ENCODE measurements around the gene COPZ1. TPM values are rescaled to one million over a fixed set of nuclear protein-coding genes. Genes with fewer than 3 reads are reported as not detected.

Gene COPZ1
- total and polyA plus RNA-seq, 8 donors: 14.6 to 133 (median 82.4) TPM

DNA sequence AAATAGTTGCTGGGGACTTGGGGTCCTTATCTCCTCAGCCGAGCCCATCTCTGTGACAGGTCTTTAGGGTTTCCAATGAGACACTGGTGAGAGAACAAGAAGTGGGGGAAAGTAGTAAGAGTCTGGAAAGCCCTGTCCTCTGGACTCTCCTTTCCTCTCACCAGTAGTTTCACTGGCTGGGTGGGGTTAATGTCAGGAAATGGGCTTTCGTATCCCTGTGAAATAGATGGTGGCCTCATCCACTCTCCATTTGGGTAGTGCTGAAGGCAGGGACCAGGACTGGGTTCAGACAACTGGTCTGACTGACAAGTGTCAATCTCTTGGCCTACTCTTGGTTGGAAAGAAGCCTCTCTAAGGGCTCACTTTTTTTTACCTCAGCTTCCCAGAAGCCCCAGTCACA lies 52.1 kb downstream of the COPZ1 start:
- intact Hi-C loops (cut with DNase I; ENCODE audit: low total_unique reads): no loop called here
- no peak for DNase-seq
- Histone ChIP-seq H3K4me3 (no peak overlapping the region), H3K4me1 (peaks cover 7 to 70% (median 38%) of the 10 kb centered on the region in 4 donors), H3K9me3 (no peaks in the 10 kb centered on the region), H3K36me3 (peaks cover 0 to 7% (median 0%) of the 10 kb centered on the region in 4 donors), H3K27me3 (no peaks in the 10 kb centered on the region), H3K27ac (peak overlapping the region in 3 of 5 donors; percentile 19 to 61 (median 60))
- TF ChIP-seq, protein P1, sequence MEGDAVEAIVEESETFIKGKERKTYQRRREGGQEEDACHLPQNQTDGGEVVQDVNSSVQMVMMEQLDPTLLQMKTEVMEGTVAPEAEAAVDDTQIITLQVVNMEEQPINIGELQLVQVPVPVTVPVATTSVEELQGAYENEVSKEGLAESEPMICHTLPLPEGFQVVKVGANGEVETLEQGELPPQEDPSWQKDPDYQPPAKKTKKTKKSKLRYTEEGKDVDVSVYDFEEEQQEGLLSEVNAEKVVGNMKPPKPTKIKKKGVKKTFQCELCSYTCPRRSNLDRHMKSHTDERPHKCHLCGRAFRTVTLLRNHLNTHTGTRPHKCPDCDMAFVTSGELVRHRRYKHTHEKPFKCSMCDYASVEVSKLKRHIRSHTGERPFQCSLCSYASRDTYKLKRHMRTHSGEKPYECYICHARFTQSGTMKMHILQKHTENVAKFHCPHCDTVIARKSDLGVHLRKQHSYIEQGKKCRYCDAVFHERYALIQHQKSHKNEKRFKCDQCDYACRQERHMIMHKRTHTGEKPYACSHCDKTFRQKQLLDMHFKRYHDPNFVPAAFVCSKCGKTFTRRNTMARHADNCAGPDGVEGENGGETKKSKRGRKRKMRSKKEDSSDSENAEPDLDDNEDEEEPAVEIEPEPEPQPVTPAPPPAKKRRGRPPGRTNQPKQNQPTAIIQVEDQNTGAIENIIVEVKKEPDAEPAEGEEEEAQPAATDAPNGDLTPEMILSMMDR (IDR thresholded peaks at IDR 0.05): no peak
- no peak for TF ChIP-seq POLR2A (IDR thresholded peaks at IDR 0.05)
- TF ChIP-seq EP300 (IDR thresholded peaks at IDR 0.05): no peak
- no peak for TF ChIP-seq POLR2AphosphoS5 (IDR thresholded peaks at IDR 0.05)
- WGBS, 5 donors: 83 to 93% (median 87%) methylated on average over 2 of the region's 2 CpGs

DNA sequence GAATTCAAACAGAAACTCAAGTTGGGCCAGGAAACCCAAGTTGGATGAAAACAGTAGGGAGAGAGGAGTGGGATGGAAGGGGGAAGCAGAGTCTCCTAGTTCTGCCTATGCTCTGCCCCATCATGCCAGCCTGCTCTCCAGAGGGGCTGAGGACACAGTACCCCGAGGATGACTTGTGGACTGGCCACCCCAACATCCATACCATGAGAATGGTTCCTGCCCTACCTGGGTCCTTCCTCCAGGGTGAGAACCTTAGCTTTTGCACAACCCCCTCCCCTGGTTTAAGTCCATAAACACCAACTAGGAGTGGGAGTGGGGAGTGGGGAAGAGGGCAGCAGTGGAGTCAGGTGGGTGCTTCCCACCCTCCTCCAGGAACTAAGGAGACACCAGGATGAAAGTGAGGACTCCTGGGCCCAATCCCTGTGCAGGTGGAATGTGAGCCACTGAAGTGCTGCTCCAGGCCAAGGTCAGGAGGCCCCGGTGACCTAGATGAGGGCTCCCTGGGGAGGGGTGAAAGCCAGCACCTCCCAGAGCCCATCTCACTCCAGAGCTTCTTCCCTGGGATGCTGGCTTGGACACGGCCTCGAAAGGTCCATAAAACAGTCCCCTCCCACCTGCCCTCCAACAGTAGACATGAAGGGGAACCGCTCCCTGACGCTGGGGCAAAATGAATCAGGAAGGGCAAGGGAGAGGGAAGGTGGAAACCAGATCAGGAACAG lies 53.0 kb downstream of the COPZ1 start:
- H3K4me1 ChIP-seq: peaks cover 5 to 68% (median 34%) of the 10 kb centered on the region in 4 donors
- peak overlapping the region in 3 of 5 donors; percentile 32 to 82 (median 73) for H3K27ac ChIP-seq
- H3K4me3 ChIP-seq: peak overlapping the region in 3 of 4 donors; percentile 5 to 52 (median 48)
- no peaks in the 10 kb centered on the region for H3K9me3 ChIP-seq
- 70 to 90% (median 82%) methylated on average over 5 to 6 of the region's 6 CpGs for WGBS, 5 donors
- no peak for TF ChIP-seq EP300 (IDR thresholded peaks at IDR 0.05)
- TF ChIP-seq, protein P1 (IDR thresholded peaks at IDR 0.05): no peak
- TF ChIP-seq POLR2A (IDR thresholded peaks at IDR 0.05): no peak
- TF ChIP-seq POLR2AphosphoS5 (IDR thresholded peaks at IDR 0.05): no peak
- no peak for DNase-seq
- H3K27me3 ChIP-seq: no peaks in the 10 kb centered on the region
- intact Hi-C loops (cut with DNase I; ENCODE audit: low total_unique reads): no loop called here
- H3K36me3 ChIP-seq: peaks cover 0 to 7% (median 0%) of the 10 kb centered on the region in 4 donors

DNA sequence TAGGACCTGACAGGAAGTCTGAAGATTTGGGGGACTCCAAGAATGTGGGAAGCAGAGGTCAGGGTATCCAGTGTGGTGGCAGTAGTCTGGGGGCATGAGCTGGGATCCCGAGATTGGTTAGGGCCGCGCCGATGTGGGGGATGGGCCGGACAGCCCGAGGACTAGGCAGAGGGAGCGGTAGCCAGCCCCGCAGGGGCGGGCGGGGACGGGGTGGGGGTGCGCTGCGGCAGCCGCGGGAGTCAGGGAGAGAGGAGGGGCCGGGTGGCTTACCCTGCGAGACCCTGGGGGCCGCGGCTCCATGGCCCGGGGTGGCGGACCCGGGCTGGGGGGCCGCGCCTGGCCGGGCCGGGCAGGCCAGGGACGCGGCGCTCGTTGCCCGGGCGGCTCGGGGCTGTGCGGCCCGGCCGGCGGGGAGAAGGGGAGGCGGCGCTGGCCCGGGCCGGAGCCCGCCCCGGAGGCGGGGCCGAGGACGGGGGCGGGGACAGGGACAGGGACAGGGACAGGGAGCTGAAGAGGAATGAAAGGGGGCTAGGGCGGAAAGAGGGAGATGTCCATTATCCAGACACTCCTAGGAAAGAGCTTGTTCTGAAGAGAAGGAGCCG lies 54.0 kb downstream of the COPZ1 start:
- peak overlapping the region in 4 of 5 donors; percentile 65 to 82 (median 73) for H3K27ac ChIP-seq
- WGBS, 5 donors: 7 to 26% (median 8%) methylated on average over 11 to 48 of the region's 49 CpGs
- intact Hi-C loops (cut with DNase I; ENCODE audit: low total_unique reads): no loop called here
- H3K27me3 ChIP-seq: no peaks in the 10 kb centered on the region
- peak overlapping the region; percentile 46 to 52 (median 50) for H3K4me3 ChIP-seq
- peaks cover 5 to 62% (median 31%) of the 10 kb centered on the region in 4 donors for H3K4me1 ChIP-seq
- H3K9me3 ChIP-seq: no peaks in the 10 kb centered on the region
- DNase-seq: peak; percentile 70 to 85
- H3K36me3 ChIP-seq: peaks cover 0 to 4% (median 0%) of the 10 kb centered on the region in 4 donors
- TF ChIP-seq, protein P1 (IDR thresholded peaks at IDR 0.05): no peak
- TF ChIP-seq POLR2AphosphoS5 (IDR thresholded peaks at IDR 0.05) (no peak), EP300 (IDR thresholded peaks at IDR 0.05) (no peak), POLR2A (IDR thresholded peaks at IDR 0.05) (no peak)

DNA sequence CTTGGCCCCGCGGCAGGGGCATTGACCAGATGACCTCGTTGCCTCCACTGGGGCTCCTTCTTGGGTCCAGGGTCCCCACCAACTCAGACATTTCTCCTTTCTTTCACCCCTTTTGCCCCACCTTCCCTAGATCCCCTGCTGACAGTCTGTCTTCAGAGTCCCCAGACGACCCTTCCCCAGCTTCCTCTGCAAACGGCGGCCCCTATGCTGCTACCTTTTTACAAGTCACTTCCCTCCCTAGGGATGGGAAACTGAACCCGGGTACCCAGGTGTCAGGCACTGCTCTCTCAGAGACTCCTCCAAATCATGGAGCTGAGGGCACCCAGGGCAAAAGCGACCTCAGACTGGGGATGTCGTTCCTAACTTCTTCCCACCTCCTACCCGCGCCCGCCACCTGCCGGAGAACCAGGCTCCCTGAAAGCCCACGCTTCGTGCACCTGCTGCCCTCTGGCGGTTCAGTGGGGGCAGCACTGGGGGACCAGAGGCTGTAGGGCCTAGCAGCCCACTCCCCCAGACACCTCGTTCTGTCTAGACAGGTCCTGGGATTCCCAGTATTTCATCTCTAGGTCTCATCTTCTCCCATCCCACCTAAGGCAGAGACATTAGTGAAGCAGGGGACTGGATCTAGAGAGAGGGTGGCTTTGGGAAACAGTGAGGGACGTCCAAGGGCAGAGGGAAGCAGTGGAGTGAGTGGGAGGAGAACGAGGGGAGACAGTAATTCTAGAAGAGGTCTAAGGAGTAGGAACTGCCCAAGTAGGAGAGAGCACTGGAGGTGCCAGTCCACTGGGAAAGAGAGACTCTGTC lies 54.7 kb downstream of the COPZ1 start:
- intact Hi-C loops (cut with DNase I; ENCODE audit: low total_unique reads): no loop called here
- no peaks in the 10 kb centered on the region for H3K27me3 ChIP-seq

More for the DNA sequence above, 54.7 kb downstream of the COPZ1 start:
- DNase-seq: peak; percentile 94 to 96
- peaks cover 0 to 4% (median 0%) of the 10 kb centered on the region in 4 donors for H3K36me3 ChIP-seq
- peak overlapping the region; percentile 33 to 82 (median 73) for H3K27ac ChIP-seq
- TF ChIP-seq EP300 (IDR thresholded peaks at IDR 0.05) (no peak), POLR2A (IDR thresholded peaks at IDR 0.05) (no peak), POLR2AphosphoS5 (IDR thresholded peaks at IDR 0.05) (peak in 1 of 3 donors; percentile 80)
- TF ChIP-seq, protein P1 (IDR thresholded peaks at IDR 0.05): peak in 6 of 7 experiments; percentile 30 to 100 (median 99)
- peak overlapping the region; percentile 46 to 52 (median 50) for H3K4me3 ChIP-seq
- no peaks in the 10 kb centered on the region for H3K9me3 ChIP-seq
- WGBS, 5 donors: 11 to 14% (median 12%) methylated on average over 19 of the region's 19 CpGs
- peaks cover 5 to 62% (median 28%) of the 10 kb centered on the region in 4 donors for H3K4me1 ChIP-seq

Measured in stomach (tissue), 9 donors.